Measurements from ENCODE around the gene CALM3.
"Not testable (repeated sequence)": the region's sequence is repeated elsewhere in the genome, so short reads cannot be mapped to it uniquely, and the experiment has no call there.

Gene CALM3

GRCh38 chr19:46601318-46602224 lies at the start of gene CALM3:
CALM3 (plus strand) TSS chr19:46601330; CDS start chr19:46601435, 105 bp downstream.
- no peak for DNase-seq

DNA sequence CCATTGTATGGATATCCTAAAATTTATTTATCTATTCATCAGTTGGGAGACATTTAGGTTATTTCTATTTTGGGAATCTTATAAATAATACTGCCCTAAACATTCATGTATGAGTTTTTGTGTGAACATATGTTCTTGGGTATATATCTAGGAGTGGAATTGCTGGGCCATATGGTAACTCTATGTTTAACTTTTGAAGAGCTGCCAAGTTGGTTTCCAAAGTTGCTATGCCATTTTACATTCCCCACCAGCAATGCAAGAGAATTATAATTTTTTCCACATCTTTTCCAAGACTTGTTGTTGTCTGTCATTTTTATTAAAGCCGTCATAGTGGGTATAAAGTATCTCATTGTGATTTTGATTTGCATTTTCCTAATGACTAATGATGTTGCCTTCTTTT lies 48.2 kb upstream of the CALM3 start:
- no peak for DNase-seq

GRCh38 chr19:46554161-46554560 lies 47.0 kb upstream of the CALM3 start:
- DNase-seq, result no peak

- DNase-seq, result no peak
Measured at GRCh38 chr19:46555628-46556280, 45.4 kb upstream of the CALM3 start.

GRCh38 chr19:46556471-46556870 lies 44.7 kb upstream of the CALM3 start:
- not testable (repeated sequence) for DNase-seq

GRCh38 chr19:46559203-46559602 lies 41.9 kb upstream of the CALM3 start:
- DNase-seq, result no peak

DNA sequence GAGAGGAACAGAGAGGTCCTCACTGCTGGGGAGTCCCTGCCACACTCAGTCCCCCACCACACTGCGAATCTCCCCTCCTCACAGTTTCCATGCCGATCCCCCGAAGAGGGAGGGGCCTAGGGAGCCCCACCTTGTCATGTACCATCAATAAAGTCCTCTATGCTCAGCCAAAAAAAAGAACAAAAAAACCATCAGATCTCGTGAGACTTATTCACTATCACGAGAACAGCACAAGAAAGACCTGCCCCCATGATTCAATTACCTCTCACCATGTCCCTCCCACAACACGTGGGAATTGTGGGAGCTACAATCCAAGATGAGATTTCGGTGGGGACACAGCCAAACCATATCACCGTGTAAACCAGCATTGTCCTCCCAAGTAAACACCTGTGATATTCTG lies 41.5 kb upstream of the CALM3 start:
- not testable (repeated sequence) for DNase-seq

GRCh38 chr19:46564701-46565100 lies 36.4 kb upstream of the CALM3 start:
- DNase-seq, result no peak

- peak in 1 of 2 donors; percentile 12 for DNase-seq
Measured at GRCh38 chr19:46571495-46571894, 29.6 kb upstream of the CALM3 start.

DNA sequence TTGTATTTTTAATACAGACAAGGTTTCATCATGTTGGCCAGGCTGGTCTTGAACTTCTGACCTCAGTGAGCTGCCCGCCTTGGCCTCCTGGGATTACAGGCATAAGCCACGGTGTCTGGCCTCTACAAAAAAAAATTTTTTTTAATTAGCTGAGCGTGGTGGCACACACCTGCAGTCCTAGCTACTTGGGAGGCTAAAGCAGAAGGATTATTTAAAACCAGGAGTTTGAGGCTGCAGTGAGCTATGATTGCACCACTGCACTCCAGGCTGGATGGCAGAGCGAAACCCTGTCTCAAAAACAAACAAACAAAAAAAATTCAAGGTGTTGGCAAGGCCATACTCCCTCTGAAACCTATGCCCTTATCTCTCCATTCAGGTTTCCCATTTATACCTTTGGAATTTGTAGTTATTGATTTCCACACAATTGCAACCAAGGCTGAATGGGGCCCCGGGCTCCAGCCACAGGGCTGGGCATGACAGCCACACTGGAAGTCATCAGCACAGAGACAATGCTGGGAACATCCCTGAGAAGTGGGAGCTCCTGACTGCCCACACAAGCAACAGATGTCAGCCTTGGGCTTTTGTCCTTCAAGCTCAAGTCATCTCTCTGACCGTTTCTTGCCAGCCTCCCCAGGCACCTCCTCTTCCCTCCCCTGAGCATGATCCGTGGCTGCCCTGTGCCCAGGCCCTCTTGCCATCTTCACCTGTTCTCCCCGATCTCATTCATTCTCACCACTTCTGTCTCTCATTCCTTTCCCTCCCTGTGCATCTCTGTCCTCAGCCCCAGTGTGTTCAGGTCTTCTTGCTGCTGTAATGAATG lies 27.2 kb upstream of the CALM3 start:
- DNase-seq, result no peak

DNA sequence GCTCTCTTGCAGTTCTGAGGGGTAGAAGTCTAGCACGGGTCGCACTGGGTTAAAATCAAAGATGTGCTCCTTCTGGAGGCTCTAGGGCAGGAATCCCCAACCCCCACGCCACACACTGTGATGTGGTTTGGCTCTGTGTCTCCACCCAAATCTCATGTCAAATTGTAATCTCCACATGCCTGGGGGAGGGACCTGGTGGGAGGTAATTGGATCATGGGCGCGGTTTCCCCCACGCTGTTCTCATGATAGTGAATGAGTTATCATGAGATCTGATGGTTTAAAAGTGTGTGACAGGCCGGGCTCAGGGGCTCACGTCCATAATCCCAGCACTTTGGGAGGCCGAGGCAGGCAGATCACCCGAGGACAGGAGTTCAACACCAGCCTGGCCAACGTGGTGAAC lies 26.6 kb upstream of the CALM3 start:
- peak; percentile 50 to 66 for DNase-seq

DNA sequence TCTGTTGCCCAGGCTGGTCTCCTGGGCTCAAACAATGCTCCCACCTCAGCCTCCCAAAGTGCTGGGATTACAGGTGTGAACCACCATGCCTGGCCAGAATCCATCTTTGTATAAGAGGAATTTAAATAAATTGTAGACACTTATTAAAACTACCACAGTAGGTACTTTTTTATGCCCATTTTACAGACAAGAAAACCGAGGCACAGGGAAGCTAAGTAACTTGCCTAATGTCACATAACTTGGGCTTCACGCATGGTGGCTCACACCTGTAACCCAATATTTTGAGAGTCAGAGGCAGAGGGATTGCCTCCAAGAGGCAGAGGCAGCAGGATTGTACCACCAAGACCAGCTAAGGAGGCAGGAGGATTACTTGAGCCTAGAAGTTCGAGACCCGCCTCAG lies 22.7 kb upstream of the CALM3 start:
- DNase-seq, result no peak

DNA sequence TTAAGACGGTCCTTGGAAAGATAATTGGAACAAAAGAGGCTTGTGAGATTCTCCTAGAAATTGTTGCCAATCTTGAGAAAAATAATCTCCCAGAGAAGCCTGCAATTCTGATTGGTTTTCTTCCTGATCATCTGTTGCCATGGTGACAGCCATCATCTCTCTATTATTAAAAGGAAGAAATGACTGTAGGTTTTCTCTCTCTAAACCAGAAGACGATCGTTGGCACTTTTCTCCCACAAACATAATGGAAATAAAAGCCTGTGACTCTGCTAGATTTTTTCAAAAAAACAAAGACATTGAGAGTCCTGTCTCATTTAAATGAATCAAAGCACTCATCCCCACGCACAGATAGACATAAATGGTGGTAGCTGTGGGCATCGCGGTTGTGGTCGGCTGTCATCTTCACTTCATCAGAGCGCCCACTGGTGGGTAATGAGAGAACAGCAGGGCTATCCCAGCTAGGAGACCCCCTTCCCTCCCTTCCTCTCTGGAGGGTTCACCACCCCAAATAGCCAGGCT lies 21.7 kb upstream of the CALM3 start:
- peak; percentile 61 to 66 for DNase-seq

DNA sequence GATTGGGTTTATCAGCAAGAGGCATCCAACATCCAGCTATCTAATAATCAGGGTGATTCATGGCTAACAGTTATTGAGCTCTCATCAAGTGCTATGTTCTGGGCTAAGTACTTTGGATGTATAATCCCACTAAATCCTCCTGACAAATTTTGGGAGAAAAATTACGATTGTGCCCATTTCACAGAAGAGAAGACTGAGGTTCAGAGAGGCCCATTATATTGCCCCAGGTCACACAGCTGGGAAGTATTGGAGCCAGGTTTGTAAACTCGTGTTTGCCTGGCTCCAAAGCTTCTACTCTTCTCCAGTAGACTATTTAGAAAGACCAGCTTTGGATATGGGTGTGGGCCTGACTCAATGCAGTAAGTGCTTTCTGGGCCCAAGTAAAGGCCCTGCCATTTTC lies 20.9 kb upstream of the CALM3 start:
- no peak for DNase-seq

DNA sequence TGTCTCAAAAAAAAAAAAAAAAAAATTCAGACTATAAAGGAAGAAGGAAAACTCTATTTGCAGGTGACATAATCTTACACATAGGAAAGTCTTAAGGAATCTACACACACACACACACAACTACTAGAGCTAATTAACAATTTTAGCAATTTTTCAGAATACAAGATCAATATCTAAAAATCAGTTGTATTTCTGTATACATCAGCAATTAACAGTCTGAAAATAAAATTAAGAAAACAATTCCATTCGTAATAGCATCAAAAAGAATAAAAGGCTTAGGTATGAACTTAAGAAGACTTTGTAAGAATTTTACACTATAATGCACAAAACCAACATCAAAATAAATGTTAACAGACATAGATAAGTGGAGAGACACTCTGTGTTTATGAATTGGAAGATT lies 15.6 kb upstream of the CALM3 start:
- no peak for DNase-seq

DNA sequence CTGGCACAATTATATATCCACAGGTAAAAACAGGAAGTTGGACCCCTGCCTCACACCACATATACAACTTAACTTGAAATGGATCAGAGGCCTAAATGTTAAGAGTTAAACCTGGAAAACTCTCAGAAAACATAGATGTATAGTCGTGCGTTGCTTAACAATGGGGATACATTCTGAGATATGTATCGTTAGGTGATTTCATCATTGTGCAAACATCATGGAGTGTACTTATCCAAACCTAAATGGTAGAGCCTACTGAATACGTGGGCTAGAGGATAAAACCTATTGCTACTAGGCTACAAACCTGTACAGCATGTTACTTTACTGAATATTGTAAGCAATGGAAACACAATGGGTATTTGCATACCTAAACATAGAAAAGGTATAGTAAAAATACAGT lies 14.8 kb upstream of the CALM3 start:
- no peak for DNase-seq

- DNase-seq, result no peak
Measured at GRCh38 chr19:46587861-46588260, 13.3 kb upstream of the CALM3 start.

DNA sequence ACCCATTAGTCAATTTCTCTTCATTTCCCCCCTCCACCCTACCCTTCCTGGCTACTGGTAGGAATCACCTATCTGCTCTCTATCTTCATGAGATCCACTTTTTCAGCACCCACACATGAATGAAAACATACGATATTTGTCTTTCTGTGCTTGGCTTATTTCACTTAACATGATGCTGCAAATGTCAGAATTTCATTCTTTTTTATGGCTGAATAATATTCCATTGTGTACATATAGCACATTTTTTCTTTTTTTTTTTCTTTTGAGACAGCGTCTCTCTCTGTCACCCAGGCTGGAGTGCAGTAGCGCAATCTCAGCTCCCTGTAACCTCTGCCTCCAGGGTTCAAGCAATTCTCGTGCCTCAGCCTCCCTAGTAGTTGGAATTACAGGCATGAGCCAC lies 9.9 kb upstream of the CALM3 start:
- no peak for DNase-seq

GRCh38 chr19:46591870-46592269 lies 9.3 kb upstream of the CALM3 start:
- DNase-seq, result no peak

DNA sequence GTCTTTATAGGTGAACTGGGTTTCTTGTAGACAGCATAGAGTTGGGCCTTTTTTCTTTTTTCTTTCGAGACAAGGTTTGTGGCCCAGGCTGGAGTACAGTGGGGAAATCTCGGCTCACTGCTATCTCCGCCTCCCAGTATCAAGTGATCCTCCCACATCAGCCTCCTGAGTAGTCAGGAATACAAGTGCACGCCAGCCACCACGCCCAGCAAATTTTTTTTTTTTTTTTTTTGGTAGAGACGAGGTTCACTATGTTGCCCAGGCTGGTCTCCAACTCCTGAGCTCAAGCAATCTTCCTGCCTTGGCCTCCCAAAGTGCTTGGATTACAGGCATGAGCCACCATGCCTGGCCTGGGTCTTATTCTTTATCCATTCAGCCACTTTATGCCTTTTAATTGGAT lies 5.1 kb upstream of the CALM3 start:
- DNase-seq, result no peak

GRCh38 chr19:46598372-46598917 lies 2.7 kb upstream of the CALM3 start:
- DNase-seq, result no peak

GRCh38 chr19:46599716-46600373 lies 1.3 kb upstream of the CALM3 start:
- DNase-seq, result no peak

All from stimulated activated CD4-positive, alpha-beta T cell treated with anti-CD3 and anti-CD28 coated beads, Interleukin-2, amount 100 ng/mL, for 24 hours (primary cell).